Activated CD4-positive, alpha-beta T cell treated with anti-CD3 and anti-CD28 coated beads, Interleukin-2, amount 50 U/mL, for 24 hours (primary cell): ENCODE data around the gene ZNF32.

Source experiments
- DNase-seq, 2 donors: peaks; one replicate each; pipeline ENCODE4 v3.0.0-alpha.2; 2020; ENCODE audit warnings: low read depth in 1 of 2, low spot score in 1 of 2

Gene ZNF32, protein sequence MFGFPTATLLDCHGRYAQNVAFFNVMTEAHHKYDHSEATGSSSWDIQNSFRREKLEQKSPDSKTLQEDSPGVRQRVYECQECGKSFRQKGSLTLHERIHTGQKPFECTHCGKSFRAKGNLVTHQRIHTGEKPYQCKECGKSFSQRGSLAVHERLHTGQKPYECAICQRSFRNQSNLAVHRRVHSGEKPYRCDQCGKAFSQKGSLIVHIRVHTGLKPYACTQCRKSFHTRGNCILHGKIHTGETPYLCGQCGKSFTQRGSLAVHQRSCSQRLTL

GRCh38 chr10:43648398-43649184 lies at the start of gene ZNF32:
Gene ZNF32 (minus strand): TSS chr10:43648881. CDS start chr10:43646133, 2,748 bp downstream.
- peak; percentile 63 to 68 for DNase-seq

GRCh38 chr10:43698156-43698555 lies 49.5 kb upstream of the ZNF32 start:
- no peak for DNase-seq

DNA sequence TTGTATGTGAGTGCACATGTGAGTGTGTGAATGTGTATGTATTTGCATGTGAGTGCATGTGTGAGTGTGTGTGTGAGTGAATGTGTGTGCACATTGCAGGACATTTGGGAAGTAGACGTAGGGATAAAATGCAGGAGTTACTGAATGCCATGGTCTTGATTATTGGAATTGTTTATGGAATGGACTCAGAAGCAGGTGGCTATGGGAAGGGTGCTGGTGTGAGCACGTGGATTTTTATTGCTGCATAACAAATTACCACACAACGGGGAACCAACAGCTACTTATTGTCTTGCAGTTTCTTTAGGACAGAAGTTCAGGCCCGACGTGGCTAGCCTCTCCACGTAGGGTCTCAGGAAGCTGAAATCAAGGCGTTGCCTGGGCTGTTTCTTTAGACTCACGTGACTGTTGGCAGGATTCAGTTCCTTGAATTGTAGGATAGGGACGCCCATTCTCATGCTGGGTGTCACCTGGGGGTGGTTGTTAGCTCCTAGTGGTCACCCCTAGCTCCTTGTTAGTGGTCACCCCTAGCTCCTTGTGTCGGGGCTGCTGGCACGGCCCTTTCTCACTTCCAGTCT lies 48.3 kb upstream of the ZNF32 start:
- DNase-seq, result no peak

GRCh38 chr10:43695730-43696129 lies 47.0 kb upstream of the ZNF32 start:
- no peak for DNase-seq

DNA sequence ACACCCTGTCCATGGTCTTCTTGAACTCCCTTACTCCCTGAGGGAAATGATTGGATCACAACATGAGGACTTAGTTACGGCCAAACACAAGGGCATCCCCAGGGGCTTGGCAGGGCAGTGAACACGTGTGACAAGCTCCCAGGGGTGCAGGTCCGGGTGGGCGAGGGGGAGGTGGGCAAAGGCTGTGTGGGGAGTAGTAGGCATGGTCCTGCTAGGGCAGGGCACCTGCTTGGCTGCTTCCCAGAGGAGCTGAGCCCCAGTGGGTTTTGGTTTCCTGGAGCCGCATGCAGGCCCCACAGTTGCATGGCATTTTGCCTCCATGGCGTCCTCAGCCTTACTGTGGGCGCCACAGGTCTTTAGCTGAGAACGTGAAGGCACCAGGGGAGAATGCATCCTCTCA lies 46.6 kb upstream of the ZNF32 start:
- no peak for DNase-seq

DNA sequence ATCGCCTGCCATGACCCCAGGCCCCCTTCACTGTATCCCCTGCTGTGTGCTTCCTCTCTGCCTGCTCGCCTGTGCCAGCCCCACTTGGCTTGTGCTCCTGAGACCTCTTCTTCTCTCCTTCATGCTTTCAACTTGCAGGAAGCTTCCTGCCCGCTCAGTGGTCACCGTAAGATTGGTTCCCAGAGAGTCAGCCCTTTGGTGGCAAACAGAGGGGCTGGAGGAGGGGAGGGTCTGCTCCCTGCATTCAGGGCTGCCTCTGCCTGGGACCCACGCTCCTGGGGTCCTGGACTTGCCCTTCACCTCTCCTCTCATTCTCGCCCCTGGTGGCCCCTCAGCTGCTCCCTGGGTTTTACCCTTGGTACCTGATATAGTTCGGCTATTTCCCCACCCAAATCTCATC lies 45.8 kb upstream of the ZNF32 start:
- no peak for DNase-seq

GRCh38 chr10:43693602-43694001 lies 44.9 kb upstream of the ZNF32 start:
- DNase-seq, result no peak

DNA sequence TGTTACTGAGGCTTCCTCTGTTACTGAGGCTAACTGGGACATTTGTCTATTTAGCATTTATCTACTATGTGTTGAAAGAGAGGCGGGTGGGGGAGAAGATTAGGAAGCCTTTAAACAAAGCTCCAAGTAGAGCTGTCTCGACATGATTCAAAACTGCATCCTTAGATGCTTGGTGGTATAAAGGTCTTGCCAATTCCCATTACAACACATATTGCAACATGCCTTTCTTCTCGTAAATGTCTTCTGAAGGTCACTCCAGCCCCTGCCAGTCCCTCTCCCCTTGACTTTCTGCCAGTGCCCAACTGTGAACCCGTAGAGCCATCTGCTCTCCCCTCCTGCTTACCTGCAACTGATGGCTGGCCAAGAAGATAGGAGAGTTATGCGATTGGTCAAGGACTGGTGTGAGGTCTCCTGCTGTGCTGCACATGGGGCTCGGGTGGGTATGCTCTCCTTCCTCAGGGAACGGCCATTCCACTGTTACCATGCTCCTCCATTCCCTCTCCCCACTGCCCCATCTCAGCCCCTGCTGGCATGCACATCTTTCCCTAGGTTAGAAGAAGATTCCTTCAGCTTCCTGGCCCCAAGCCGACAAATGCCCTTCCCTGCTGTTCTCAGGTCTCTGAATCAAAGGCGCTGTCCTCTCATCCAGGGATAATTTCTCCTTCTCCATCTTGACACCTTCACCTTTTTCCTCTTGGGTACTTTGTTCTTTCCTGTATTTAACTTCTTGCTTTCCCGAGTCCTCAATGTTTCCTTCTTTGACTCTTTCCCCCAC lies 43.6 kb upstream of the ZNF32 start:
- DNase-seq, result no peak

GRCh38 chr10:43691485-43691884 lies 42.8 kb upstream of the ZNF32 start:
- DNase-seq, result no peak

GRCh38 chr10:43689955-43690771 lies 41.5 kb upstream of the ZNF32 start:
- DNase-seq, result peak; percentile 78 to 79

DNA sequence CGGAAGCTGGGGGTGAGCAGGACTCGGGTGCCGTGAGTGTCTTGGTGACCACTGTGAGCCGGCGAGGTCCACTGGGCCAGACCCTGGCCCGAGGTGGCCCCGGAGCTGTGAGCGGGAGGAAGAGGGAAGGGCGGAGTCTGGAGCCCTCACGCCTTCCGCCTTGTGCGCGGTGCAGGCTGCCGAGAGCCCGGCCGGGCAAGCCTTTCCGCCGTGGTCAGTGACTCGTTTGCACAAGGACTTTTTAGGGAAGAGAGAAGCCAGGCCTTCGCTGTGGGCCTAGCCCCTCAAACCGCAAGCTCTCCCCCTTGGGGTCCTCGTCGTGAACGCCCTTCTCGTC lies 40.9 kb upstream of the ZNF32 start:
- DNase-seq, result peak in 1 of 2 donors; percentile 5

GRCh38 chr10:43689007-43689491 lies 40.4 kb upstream of the ZNF32 start:
- no peak for DNase-seq

DNA sequence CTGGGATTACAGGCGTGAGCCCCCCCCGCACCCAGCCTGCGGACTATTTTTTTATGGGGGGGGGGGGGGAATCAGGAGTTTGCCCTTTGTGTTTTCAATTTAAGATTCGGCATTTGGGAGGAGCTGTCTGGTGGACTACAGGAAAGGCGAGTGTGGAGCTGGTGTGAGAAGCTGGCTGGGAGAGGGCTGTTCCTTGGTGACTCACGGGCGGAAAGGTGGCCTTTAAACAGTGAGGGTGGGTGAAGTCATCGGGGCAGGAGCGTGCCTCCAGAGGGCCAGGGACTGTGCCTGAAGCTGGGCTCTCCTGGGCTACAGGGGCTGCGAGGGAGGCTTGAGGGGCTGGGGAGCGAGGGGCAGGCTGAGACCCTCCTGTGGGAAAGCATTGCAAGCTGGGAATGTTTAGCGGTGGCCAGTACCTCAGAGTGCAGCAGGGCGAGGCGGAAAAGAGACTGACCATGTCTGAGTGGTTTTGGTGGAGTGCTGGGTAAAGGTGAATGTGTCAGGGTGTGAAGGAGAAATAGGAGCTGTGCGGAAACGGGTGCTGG lies 39.7 kb upstream of the ZNF32 start:
- DNase-seq, result no peak

DNA sequence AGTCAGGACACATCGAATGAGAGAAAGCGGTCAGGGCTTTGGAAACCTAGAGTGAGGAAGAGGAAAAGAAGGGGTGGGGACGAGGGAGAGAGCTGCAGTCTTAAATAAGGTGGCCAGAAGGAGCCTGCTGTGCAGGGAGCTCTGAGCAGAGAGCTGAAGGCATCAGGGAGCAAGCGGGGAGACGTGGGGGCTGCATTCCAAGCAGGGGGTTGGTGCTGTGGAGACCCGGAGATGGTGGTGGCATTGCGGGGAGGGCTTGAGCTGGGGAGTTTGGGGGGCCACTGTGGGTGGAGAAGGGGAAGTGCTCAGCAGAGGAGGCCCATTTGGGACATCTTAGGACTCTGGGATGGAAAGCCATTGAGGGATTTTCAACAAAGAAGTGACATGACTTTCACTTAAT lies 38.7 kb upstream of the ZNF32 start:
- DNase-seq, result no peak

GRCh38 chr10:43686414-43686813 lies 37.7 kb upstream of the ZNF32 start:
- no peak for DNase-seq

GRCh38 chr10:43685744-43686143 lies 37.1 kb upstream of the ZNF32 start:
- no peak for DNase-seq

DNA sequence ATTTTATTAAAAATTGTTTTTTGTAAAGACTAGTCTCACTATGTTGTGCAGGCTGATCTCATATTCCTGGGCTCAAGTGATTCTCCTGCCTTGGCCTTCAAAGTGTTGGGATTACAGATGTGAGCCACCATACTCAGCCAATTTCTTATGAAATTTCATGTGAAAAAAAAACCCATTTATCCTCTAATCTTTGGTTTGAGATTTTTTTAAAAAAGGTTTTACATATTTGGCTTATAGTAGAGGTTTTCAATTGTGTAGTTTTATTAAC lies 35.5 kb upstream of the ZNF32 start:
- DNase-seq, result no peak

DNA sequence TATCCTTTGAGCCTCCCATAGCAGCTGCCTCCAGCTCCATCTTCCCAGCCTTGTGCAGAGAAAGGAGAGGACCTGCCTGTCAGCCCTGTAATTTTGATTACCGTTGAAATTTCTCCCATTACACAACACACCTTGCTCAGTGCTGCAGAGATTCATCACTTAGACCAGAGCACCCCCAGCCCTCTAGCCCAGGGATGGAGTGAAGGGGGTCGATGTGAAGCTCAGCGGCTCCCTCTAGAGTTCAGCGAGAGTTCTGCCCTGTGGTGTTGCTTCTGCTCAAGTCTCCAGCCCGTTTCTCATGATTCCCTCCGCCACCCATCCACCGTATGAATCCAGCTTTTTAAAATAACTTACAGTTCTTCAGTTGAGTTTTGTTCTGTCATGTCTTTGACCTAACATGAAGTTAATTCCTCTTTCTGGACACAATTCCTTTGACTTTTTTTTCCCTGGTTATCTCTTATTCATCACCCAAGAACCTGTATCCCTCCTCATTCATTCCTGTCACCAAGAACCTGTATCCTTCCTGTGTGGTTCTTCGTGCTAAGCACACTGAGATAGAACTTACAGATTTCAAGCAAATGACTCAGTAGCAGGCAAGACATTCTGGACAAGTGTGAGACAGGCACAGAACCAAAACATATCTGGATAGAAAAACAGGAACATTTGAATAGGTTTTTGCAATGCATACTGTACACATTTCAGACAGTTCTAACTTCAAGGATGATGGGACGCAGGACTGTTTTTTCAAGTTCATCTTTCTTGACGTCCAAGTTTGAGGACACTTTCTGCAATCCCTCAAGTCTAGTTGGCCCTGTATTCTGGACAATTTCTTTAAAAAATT lies 35.0 kb upstream of the ZNF32 start:
- DNase-seq, result no peak

DNA sequence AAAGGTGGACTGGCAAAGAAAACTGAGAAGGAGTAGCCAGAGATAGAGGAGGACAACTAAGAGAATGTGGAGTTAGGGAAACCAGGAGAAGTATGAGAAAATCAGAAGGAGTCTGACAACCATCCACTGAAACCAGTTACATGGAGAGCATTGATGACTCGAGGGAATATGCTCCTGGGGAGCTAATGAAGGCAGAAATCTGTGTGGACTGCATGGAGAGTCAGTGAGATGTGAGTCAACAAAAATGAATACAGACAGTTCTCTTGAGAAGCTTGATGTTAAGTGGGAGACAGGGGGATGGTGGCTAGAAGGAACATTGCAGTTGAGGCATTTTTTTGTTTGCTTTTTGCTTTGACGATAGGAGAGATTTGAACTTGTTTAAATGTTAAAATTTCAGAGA lies 34.3 kb upstream of the ZNF32 start:
- no peak for DNase-seq

DNA sequence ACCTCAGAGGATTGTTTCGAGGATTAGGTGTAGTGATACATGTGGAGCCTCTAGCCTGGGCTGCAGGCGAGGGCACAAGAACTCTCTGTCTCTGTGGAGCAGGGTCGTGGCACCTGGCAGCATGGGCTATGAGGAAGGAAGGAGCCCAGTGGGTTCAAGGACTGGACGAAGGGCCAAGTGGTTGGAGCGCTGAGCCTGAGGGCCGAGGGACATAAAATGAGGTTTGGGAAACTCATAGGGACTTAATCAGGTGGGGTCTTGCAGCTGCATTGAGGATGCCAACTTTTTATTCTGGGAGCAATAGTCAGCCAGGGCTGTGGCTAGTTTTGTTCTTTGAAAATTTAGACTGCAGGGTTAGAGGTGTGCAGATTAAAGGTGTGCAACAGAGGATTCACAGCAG lies 33.0 kb upstream of the ZNF32 start:
- no peak for DNase-seq
